Measurements from ENCODE around the gene C10orf120.

The C10orf120 gene

DNA sequence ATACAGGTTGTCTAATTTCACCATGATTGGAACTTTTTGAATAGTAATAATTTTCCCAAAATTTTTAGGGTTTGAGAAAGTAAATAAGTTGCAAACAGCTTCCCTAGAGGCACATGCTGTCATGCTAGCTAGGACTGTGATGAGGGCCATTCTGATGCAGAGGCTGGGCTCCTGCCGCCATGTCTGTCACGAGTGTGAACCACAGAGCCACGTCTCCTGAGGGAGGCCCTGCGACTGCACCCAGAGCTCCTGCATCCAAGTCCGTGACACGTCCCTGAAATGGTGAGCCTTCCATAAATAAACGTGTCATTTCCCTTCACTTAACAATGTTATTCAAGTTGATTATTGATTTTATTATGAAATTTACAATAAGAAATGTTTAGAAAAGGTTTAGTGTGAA, 40.0 kb downstream of the C10orf120 start:
- H3K4me3 ChIP-seq (ENCODE audit: low read depth in 1 of 2, low read length in 2 of 2), result no peak overlapping the region
- no peaks in the 10 kb centered on the region for H3K9me3 ChIP-seq (ENCODE audit: control insufficient read depth in 1 of 2, low read length in 2 of 2)
- H3K27me3 ChIP-seq (ENCODE audit: low read depth, low read length), result no peaks in the 10 kb centered on the region
- H3K4me1 ChIP-seq (ENCODE audit: control insufficient read depth in 1 of 2, insufficient read depth in 2 of 2, low read length in 2 of 2), result no peaks in the 10 kb centered on the region
- H3K27ac ChIP-seq (ENCODE audit: low read length), result no peak overlapping the region
- H3K36me3 ChIP-seq (ENCODE audit: control insufficient read depth in 1 of 2, insufficient read depth in 2 of 2, low read length in 2 of 2), result no peaks in the 10 kb centered on the region

DNA sequence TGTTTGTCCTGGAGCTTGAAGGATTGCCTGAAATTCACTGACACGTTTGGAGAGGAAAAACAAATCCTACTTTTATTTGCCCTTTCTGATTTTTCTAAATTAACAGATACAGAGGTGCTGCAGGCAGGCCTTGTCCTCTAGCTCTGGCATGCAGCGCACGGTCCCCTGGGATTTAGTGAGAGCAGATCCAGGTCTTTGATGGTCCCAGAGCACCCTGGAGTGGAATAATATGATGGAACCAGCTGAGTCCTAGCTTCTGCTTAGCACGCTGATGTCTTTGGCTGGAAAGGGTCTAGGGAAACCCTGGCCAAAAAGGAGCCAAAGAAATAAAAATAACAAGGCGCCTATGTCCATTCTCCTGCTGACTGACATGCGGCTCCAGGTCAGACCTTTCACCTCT, 40.5 kb downstream of the C10orf120 start:
- H3K4me1 ChIP-seq (ENCODE audit: control insufficient read depth in 1 of 2, insufficient read depth in 2 of 2, low read length in 2 of 2), result no peaks in the 10 kb centered on the region
- no peaks in the 10 kb centered on the region for H3K27me3 ChIP-seq (ENCODE audit: low read depth, low read length)
- no peaks in the 10 kb centered on the region for H3K9me3 ChIP-seq (ENCODE audit: control insufficient read depth in 1 of 2, low read length in 2 of 2)
- H3K27ac ChIP-seq (ENCODE audit: low read length), result no peak overlapping the region
- H3K4me3 ChIP-seq (ENCODE audit: low read depth in 1 of 2, low read length in 2 of 2), result no peak overlapping the region
- no peaks in the 10 kb centered on the region for H3K36me3 ChIP-seq (ENCODE audit: control insufficient read depth in 1 of 2, insufficient read depth in 2 of 2, low read length in 2 of 2)

GRCh38 chr10:122658356-122659049, 41.1 kb downstream of the C10orf120 start:
- Histone ChIP-seq H3K9me3 (ENCODE audit: control insufficient read depth in 1 of 2, low read length in 2 of 2) (no peaks in the 10 kb centered on the region), H3K27me3 (ENCODE audit: low read depth, low read length) (no peaks in the 10 kb centered on the region), H3K36me3 (ENCODE audit: control insufficient read depth in 1 of 2, insufficient read depth in 2 of 2, low read length in 2 of 2) (no peaks in the 10 kb centered on the region), H3K27ac (ENCODE audit: low read length) (no peak overlapping the region), H3K4me3 (ENCODE audit: low read depth in 1 of 2, low read length in 2 of 2) (no peak overlapping the region), H3K4me1 (ENCODE audit: control insufficient read depth in 1 of 2, insufficient read depth in 2 of 2, low read length in 2 of 2) (no peaks in the 10 kb centered on the region)

DNA sequence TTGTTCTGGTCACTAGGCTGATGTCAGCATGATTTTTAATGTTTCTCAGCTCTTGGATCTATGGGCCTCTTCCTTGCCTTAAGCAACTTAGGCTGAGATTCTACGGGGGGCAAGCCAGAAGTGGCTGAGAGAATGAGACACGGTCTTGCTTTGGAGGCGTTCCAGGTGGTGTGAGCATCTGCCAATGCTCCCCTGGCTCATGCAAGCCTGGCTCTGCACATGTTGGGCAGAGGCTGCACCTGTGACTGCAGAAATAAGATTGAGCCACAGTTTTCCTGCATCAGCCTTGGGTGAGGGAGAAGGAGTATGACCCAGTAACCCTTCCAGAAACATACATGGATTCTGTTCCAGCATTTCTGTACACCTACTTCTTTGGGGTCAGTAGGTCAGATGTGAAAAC, 41.9 kb downstream of the C10orf120 start:
- H3K27ac ChIP-seq (ENCODE audit: low read length), result no peak overlapping the region
- no peaks in the 10 kb centered on the region for H3K36me3 ChIP-seq (ENCODE audit: control insufficient read depth in 1 of 2, insufficient read depth in 2 of 2, low read length in 2 of 2)
- no peaks in the 10 kb centered on the region for H3K9me3 ChIP-seq (ENCODE audit: control insufficient read depth in 1 of 2, low read length in 2 of 2)
- no peaks in the 10 kb centered on the region for H3K27me3 ChIP-seq (ENCODE audit: low read depth, low read length)
- H3K4me1 ChIP-seq (ENCODE audit: control insufficient read depth in 1 of 2, insufficient read depth in 2 of 2, low read length in 2 of 2), result no peaks in the 10 kb centered on the region
- no peak overlapping the region for H3K4me3 ChIP-seq (ENCODE audit: low read depth in 1 of 2, low read length in 2 of 2)

DNA sequence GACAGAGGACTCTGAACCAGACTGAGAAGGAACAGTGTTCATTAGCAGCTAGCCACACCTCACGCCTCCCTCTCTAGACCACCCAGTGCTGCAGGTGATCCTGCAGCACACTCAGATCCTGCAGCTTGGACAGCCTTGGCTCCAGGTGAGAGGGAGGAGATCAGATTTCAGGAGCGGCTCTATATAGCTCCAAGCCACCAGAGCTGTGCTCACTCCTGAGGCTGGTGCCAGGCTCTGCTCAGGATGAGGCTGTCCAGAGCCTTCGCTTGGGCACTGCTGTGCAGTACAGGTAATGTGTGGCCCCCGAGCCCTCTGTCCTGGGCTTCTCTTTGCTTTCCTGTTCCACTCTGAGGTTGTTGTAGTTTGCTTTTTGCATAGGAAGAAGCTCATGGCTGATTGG, 42.4 kb downstream of the C10orf120 start:
- H3K27ac ChIP-seq (ENCODE audit: low read length), result no peak overlapping the region
- H3K27me3 ChIP-seq (ENCODE audit: low read depth, low read length), result no peaks in the 10 kb centered on the region
- no peaks in the 10 kb centered on the region for H3K36me3 ChIP-seq (ENCODE audit: control insufficient read depth in 1 of 2, insufficient read depth in 2 of 2, low read length in 2 of 2)
- H3K4me1 ChIP-seq (ENCODE audit: control insufficient read depth in 1 of 2, insufficient read depth in 2 of 2, low read length in 2 of 2), result no peaks in the 10 kb centered on the region
- no peaks in the 10 kb centered on the region for H3K9me3 ChIP-seq (ENCODE audit: control insufficient read depth in 1 of 2, low read length in 2 of 2)
- no peak overlapping the region for H3K4me3 ChIP-seq (ENCODE audit: low read depth in 1 of 2, low read length in 2 of 2)

DNA sequence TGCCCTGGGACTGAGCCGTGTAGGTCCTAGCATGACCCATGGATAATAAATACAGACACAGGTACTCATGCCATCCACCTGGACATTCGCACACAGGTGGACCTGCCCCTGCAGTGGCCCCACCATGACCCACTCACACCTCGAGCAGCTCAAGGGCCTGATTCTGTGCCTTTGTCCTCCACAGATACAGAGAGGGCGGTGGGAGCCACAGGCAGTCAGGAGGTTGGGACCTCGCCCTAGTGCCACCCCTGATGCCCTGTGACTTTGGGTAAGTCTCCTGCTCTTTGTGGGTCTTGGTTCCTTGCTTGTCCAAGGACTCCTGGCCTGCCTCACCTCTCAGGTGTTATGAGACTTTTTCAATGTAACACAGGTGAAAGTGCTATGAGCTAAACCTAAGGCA, 42.9 kb downstream of the C10orf120 start:
- Histone ChIP-seq H3K9me3 (ENCODE audit: control insufficient read depth in 1 of 2, low read length in 2 of 2) (no peaks in the 10 kb centered on the region), H3K4me3 (ENCODE audit: low read depth in 1 of 2, low read length in 2 of 2) (no peak overlapping the region), H3K4me1 (ENCODE audit: control insufficient read depth in 1 of 2, insufficient read depth in 2 of 2, low read length in 2 of 2) (no peaks in the 10 kb centered on the region), H3K27ac (ENCODE audit: low read length) (no peak overlapping the region), H3K27me3 (ENCODE audit: low read depth, low read length) (no peaks in the 10 kb centered on the region), H3K36me3 (ENCODE audit: control insufficient read depth in 1 of 2, insufficient read depth in 2 of 2, low read length in 2 of 2) (no peaks in the 10 kb centered on the region)

DNA sequence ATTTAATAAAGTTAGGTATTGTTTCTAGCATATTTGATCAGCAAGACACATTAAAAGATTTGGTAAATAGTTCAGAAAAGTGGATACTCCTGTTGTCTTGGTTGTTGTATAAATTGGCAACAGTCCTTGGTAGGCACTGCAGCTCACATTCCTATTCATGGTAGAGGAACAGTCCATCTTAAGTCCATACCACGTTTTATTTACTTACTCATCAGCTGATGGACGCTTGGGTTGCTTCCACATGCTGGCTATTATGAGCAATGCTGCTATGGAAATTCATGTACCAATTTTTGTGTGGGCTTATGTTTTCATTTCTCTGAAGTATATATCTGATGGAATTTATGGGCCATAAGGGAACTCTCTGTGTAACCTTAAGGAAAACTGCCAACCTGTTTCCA, 43.3 kb downstream of the C10orf120 start:
- Histone ChIP-seq H3K27ac (ENCODE audit: low read length) (no peak overlapping the region), H3K4me3 (ENCODE audit: low read depth in 1 of 2, low read length in 2 of 2) (no peak overlapping the region), H3K27me3 (ENCODE audit: low read depth, low read length) (no peaks in the 10 kb centered on the region), H3K4me1 (ENCODE audit: control insufficient read depth in 1 of 2, insufficient read depth in 2 of 2, low read length in 2 of 2) (no peaks in the 10 kb centered on the region), H3K9me3 (ENCODE audit: control insufficient read depth in 1 of 2, low read length in 2 of 2) (no peaks in the 10 kb centered on the region), H3K36me3 (ENCODE audit: control insufficient read depth in 1 of 2, insufficient read depth in 2 of 2, low read length in 2 of 2) (no peaks in the 10 kb centered on the region)

GRCh38 chr10:122655524-122656307, 43.9 kb downstream of the C10orf120 start:
- H3K27me3 ChIP-seq (ENCODE audit: low read depth, low read length), result no peaks in the 10 kb centered on the region
- H3K9me3 ChIP-seq (ENCODE audit: control insufficient read depth in 1 of 2, low read length in 2 of 2), result no peaks in the 10 kb centered on the region
- no peak overlapping the region for H3K27ac ChIP-seq (ENCODE audit: low read length)
- H3K4me3 ChIP-seq (ENCODE audit: low read depth in 1 of 2, low read length in 2 of 2), result no peak overlapping the region
- H3K4me1 ChIP-seq (ENCODE audit: control insufficient read depth in 1 of 2, insufficient read depth in 2 of 2, low read length in 2 of 2), result no peaks in the 10 kb centered on the region
- H3K36me3 ChIP-seq (ENCODE audit: control insufficient read depth in 1 of 2, insufficient read depth in 2 of 2, low read length in 2 of 2), result no peaks in the 10 kb centered on the region

- H3K9me3 ChIP-seq (ENCODE audit: control insufficient read depth in 1 of 2, low read length in 2 of 2), result no peaks in the 10 kb centered on the region
- H3K36me3 ChIP-seq (ENCODE audit: control insufficient read depth in 1 of 2, insufficient read depth in 2 of 2, low read length in 2 of 2), result no peaks in the 10 kb centered on the region
- no peak overlapping the region for H3K4me3 ChIP-seq (ENCODE audit: low read depth in 1 of 2, low read length in 2 of 2)
- H3K27ac ChIP-seq (ENCODE audit: low read length), result no peak overlapping the region
- no peaks in the 10 kb centered on the region for H3K27me3 ChIP-seq (ENCODE audit: low read depth, low read length)
- no peaks in the 10 kb centered on the region for H3K4me1 ChIP-seq (ENCODE audit: control insufficient read depth in 1 of 2, insufficient read depth in 2 of 2, low read length in 2 of 2)
These were observed 49.3 kb downstream of the C10orf120 start for GRCh38 chr10:122650331-122650730.

GRCh38 chr10:122649903-122650302, 49.7 kb downstream of the C10orf120 start:
- H3K4me1 ChIP-seq (ENCODE audit: control insufficient read depth in 1 of 2, insufficient read depth in 2 of 2, low read length in 2 of 2), result no peaks in the 10 kb centered on the region
- no peaks in the 10 kb centered on the region for H3K27me3 ChIP-seq (ENCODE audit: low read depth, low read length)
- no peak overlapping the region for H3K4me3 ChIP-seq (ENCODE audit: low read depth in 1 of 2, low read length in 2 of 2)
- H3K27ac ChIP-seq (ENCODE audit: low read length), result no peak overlapping the region
- H3K9me3 ChIP-seq (ENCODE audit: control insufficient read depth in 1 of 2, low read length in 2 of 2), result no peaks in the 10 kb centered on the region
- no peaks in the 10 kb centered on the region for H3K36me3 ChIP-seq (ENCODE audit: control insufficient read depth in 1 of 2, insufficient read depth in 2 of 2, low read length in 2 of 2)

- H3K36me3 ChIP-seq (ENCODE audit: control insufficient read depth in 1 of 2, insufficient read depth in 2 of 2, low read length in 2 of 2), result no peaks in the 10 kb centered on the region
- no peaks in the 10 kb centered on the region for H3K9me3 ChIP-seq (ENCODE audit: control insufficient read depth in 1 of 2, low read length in 2 of 2)
- no peak overlapping the region for H3K4me3 ChIP-seq (ENCODE audit: low read depth in 1 of 2, low read length in 2 of 2)
- no peaks in the 10 kb centered on the region for H3K4me1 ChIP-seq (ENCODE audit: control insufficient read depth in 1 of 2, insufficient read depth in 2 of 2, low read length in 2 of 2)
- H3K27ac ChIP-seq (ENCODE audit: low read length), result no peak overlapping the region
- no peaks in the 10 kb centered on the region for H3K27me3 ChIP-seq (ENCODE audit: low read depth, low read length)
These were observed 50.8 kb downstream of the C10orf120 start for GRCh38 chr10:122648599-122649428.
